ENCODE results near the gene KRTAP4-8.
"Not testable (repeated sequence)": the region's sequence is repeated elsewhere in the genome, so short reads cannot be mapped to it uniquely, and the experiment has no call there.

KRTAP4-8 gene

DNA sequence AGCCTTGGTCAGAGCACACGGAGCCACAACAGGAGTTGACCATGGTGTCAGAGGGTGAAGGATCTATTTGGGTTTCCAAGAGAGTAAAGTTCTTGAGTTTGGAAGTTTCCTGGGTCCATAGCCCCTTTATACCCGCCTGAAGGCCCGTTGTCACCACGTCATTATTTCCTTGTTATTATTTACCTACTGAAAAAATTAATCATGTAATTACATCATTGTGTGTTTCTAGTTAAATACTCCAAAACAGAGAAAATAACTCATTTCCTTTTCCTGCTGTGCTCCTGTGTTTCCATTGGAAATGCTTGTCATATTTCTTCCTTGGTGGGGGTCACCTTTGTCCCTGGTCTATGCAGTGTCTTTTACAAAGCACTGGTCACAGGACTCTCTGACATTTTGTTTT is at the start of gene KRTAP4-8:
TSS of gene KRTAP4-8 (minus strand) at position 101 of the 400 bp plus-strand sequence. CDS start at position 43, 58 bp downstream.
- Mint-ChIP-seq H3K36me3 (ENCODE audit: low read depth) (no peaks in the 10 kb centered on the region), H3K4me1 (no peaks in the 10 kb centered on the region), H3K27ac (no peak within 1 kb of the TSS), H3K9me3 (peaks cover 8% of the 10 kb centered on the region), H3K4me3 (no peak within 1 kb of the TSS), H3K27me3 (ENCODE audit: low read depth, poor library complexity) (peaks cover 12% of the 10 kb centered on the region)
- TF ChIP-seq, protein P1, sequence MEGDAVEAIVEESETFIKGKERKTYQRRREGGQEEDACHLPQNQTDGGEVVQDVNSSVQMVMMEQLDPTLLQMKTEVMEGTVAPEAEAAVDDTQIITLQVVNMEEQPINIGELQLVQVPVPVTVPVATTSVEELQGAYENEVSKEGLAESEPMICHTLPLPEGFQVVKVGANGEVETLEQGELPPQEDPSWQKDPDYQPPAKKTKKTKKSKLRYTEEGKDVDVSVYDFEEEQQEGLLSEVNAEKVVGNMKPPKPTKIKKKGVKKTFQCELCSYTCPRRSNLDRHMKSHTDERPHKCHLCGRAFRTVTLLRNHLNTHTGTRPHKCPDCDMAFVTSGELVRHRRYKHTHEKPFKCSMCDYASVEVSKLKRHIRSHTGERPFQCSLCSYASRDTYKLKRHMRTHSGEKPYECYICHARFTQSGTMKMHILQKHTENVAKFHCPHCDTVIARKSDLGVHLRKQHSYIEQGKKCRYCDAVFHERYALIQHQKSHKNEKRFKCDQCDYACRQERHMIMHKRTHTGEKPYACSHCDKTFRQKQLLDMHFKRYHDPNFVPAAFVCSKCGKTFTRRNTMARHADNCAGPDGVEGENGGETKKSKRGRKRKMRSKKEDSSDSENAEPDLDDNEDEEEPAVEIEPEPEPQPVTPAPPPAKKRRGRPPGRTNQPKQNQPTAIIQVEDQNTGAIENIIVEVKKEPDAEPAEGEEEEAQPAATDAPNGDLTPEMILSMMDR (IDR thresholded peaks at IDR 0.05), result no peak
- no peak for DNase-seq

DNA sequence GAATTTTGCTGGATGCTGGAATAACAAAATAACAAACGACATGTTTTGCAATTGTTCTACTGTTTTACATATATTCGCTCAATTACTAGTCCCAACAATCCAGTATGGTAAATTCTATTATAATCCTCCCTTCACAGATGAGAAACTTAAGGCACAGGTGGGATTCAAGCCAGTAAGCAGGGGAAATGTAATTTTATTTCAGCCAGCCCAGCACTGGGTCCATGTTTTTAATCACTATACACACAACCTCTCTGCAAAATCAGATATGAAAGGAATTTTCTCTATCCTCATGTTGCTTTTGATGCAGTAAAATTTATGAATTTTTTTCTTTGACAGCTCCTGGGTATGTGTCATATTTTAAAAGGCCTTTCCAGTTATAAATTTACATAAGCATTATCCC is 47.3 kb upstream of the KRTAP4-8 start:
- Mint-ChIP-seq H3K9me3 (peaks cover 36% of the 10 kb centered on the region), H3K4me3 (no peak overlapping the region), H3K27ac (no peak overlapping the region), H3K27me3 (ENCODE audit: low read depth, poor library complexity) (peaks cover 7% of the 10 kb centered on the region), H3K36me3 (ENCODE audit: low read depth) (peaks cover 14% of the 10 kb centered on the region), H3K4me1 (no peaks in the 10 kb centered on the region)
- no peak for DNase-seq
- TF ChIP-seq, protein P1 (IDR thresholded peaks at IDR 0.05), result no peak

DNA sequence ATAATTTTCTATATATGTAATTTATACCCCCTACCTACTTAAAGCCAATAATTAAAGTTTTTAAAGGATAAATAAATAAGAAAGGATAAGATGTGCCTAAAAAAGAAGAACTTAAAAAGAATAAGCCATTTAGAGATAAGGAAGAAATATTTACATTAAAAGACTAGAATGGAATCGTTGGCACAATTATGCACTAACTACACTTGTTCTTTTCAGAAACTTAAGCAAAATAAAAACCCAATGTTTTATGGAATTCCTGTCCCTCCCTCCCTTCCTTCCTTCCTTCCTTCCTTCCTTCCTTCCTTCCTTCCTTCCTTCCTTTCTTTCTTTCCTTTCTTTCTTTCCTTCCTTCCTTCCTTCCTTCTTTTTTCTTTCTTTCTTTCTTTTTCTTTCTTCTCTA is 46.9 kb upstream of the KRTAP4-8 start:
- DNase-seq, result no peak
- H3K27ac Mint-ChIP-seq, result no peak overlapping the region
- TF ChIP-seq, protein P1 (IDR thresholded peaks at IDR 0.05), result no peak
- H3K27me3 Mint-ChIP-seq (ENCODE audit: low read depth, poor library complexity), result peaks cover 7% of the 10 kb centered on the region
- no peak overlapping the region for H3K4me3 Mint-ChIP-seq
- H3K9me3 Mint-ChIP-seq, result peaks cover 37% of the 10 kb centered on the region
- H3K36me3 Mint-ChIP-seq (ENCODE audit: low read depth), result peaks cover 14% of the 10 kb centered on the region
- no peaks in the 10 kb centered on the region for H3K4me1 Mint-ChIP-seq

DNA sequence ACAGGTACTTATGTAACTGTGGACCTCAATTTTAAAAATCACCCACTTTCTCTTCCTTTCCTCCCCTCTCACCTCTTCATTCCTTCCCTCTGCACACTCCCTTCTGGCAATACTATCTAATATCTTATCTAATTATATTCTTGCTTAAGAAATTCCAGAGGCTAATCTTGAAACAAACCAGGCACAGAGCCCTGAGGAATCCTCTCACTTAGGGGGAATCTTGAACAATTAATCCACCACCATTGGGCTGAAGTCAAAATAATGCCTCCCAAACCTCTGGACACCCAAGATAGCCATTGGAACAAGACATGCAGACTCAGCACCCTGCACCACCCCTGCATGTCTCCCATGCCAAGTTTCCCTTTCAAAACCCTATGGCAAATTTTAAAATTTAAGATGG is 43.4 kb upstream of the KRTAP4-8 start:
- Mint-ChIP-seq H3K4me3 (no peak overlapping the region), H3K27me3 (ENCODE audit: low read depth, poor library complexity) (peaks cover 8% of the 10 kb centered on the region), H3K4me1 (no peaks in the 10 kb centered on the region), H3K36me3 (ENCODE audit: low read depth) (peaks cover 14% of the 10 kb centered on the region), H3K27ac (no peak overlapping the region), H3K9me3 (peaks cover 61% of the 10 kb centered on the region)
- DNase-seq, result no peak
- TF ChIP-seq, protein P1 (IDR thresholded peaks at IDR 0.05), result no peak

DNA sequence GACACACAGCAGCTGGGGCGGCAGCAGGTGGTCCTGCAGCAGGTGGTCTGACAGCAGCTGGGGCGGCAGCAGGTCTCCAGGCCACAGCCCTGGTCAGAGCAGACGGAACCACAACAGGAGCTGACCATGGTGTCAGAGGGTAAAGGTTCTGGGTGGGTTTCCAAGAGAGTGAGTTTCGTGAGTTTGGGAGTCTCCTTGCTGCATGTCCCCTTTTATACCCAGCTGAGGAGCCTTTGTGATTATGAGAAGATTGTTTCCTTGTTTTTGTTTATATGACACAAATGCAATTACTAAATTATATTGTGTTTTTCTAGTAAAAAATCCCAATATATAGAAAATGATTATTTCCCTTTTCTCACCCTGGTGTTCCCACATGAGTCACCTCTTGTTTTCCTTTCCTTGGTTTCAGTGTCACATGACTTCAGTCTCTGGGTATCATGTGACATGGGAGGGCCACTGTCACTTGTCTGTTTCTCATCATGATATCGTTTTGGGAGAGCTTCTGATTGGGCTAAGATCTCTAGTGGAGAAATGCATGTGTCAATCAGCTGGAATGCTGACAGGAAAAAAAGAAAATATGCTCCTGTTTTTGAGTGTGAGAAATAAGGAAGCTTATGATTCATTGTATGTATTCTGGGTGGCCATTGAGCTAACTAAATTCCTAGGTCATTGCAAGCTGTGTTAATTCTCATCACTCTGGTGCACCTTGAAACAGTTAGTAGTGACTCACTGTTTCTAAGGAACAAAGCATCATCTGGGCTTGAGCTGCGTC is 42.6 kb upstream of the KRTAP4-8 start, which contains the start of gene KRTAP4-6:
TSS of gene KRTAP4-6 (minus strand) at position 185 of the 772 bp plus-strand sequence. CDS start at position 128, 57 bp downstream.
- H3K9me3 Mint-ChIP-seq, result peaks cover 62% of the 10 kb centered on the region
- H3K27me3 Mint-ChIP-seq (ENCODE audit: low read depth, poor library complexity), result peaks cover 8% of the 10 kb centered on the region
- H3K4me3 Mint-ChIP-seq, result no peak within 1 kb of the TSS
- H3K27ac Mint-ChIP-seq, result peak within 1 kb of the TSS; percentile 13
- H3K4me1 Mint-ChIP-seq, result no peaks in the 10 kb centered on the region
- DNase-seq, result no peak
- TF ChIP-seq, protein P1 (IDR thresholded peaks at IDR 0.05), result no peak
- peaks cover 14% of the 10 kb centered on the region for H3K36me3 Mint-ChIP-seq (ENCODE audit: low read depth)

DNA sequence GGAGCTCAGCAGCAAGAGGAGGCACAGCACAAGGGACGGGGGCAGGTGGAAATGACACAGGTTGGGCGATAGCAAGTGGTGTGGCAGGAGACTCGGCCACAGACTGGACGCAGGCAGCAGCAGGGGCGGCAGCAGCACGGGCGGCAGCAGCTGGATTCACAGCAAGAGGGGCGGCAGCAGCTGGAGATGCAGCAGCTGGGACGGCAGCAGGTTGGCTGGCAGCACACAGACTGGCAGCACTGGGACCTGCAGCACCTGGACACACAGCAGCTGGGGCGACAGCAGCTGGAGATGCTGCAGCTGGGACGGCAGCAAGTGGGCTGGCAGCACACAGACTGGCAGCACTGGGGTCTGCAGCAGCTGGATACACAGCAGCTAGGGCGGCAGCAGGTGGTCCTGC is 41.9 kb upstream of the KRTAP4-8 start:
- H3K9me3 Mint-ChIP-seq, result peaks cover 58% of the 10 kb centered on the region
- not testable (repeated sequence) for H3K4me3 Mint-ChIP-seq; H3K4me1 Mint-ChIP-seq; DNase-seq; H3K27me3 Mint-ChIP-seq (ENCODE audit: low read depth, poor library complexity)
- H3K36me3 Mint-ChIP-seq (ENCODE audit: low read depth), result peaks cover 14% of the 10 kb centered on the region
- peak overlapping the region; percentile 13 for H3K27ac Mint-ChIP-seq

Data from nephron progenitor cell (in vitro differentiated cells).